ENCODE results near the gene PSMB2.
A peak's percentile ranks its signal among the peaks of the same experiment; 100 is the strongest.

The PSMB2 gene

GRCh38 chr1:35570589-35571137 is 70.7 kb downstream of the PSMB2 start:
- no peak for DNase-seq

GRCh38 chr1:35569936-35570335 is 71.4 kb downstream of the PSMB2 start:
- DNase-seq = no peak

- DNase-seq = peak; percentile 81
These were observed 72.3 kb downstream of the PSMB2 start for GRCh38 chr1:35568975-35569395.

GRCh38 chr1:35567947-35568558 is 73.3 kb downstream of the PSMB2 start:
- DNase-seq = no peak

- DNase-seq = no peak
These were observed 75.6 kb downstream of the PSMB2 start for GRCh38 chr1:35565742-35566133.

- DNase-seq = no peak
These were observed 76.2 kb downstream of the PSMB2 start for GRCh38 chr1:35564884-35565741.

GRCh38 chr1:35564037-35564883 is 77.1 kb downstream of the PSMB2 start:
- peak; percentile 80 for DNase-seq

GRCh38 chr1:35563166-35563565 is 78.2 kb downstream of the PSMB2 start:
- DNase-seq = no peak

GRCh38 chr1:35561972-35562680 is 79.2 kb downstream of the PSMB2 start:
- DNase-seq = no peak

- DNase-seq = no peak
These were observed 79.9 kb downstream of the PSMB2 start for GRCh38 chr1:35561297-35561971.

- DNase-seq = peak; percentile 70
These were observed 80.8 kb downstream of the PSMB2 start for GRCh38 chr1:35560256-35561225.

GRCh38 chr1:35559317-35559944 is 81.9 kb downstream of the PSMB2 start:
- no peak for DNase-seq

- no peak for DNase-seq
These were observed 82.7 kb downstream of the PSMB2 start for GRCh38 chr1:35558374-35559316.

- DNase-seq = peak; percentile 98
These were observed 83.5 kb downstream of the PSMB2 start, which contains the start of gene NCDN for GRCh38 chr1:35557611-35558373. Gene NCDN (plus strand): TSS chr1:35557799. CDS start chr1:35558191, 392 bp downstream.

GRCh38 chr1:35557118-35557610 is 84.2 kb downstream of the PSMB2 start, which contains the start of gene KIAA0319L:
Gene KIAA0319L (minus strand): TSS chr1:35557403. CDS start chr1:35554491, 2,912 bp downstream.
- DNase-seq = no peak

GRCh38 chr1:35556484-35557117 is 84.7 kb downstream of the PSMB2 start:
- no peak for DNase-seq

Data from femur (tissue), 1 donor.